Stimulated activated CD4-positive, alpha-beta T cell treated with anti-CD3 and anti-CD28 coated beads, TNF-alpha, amount 100 ng/mL, for 1 hour (primary cell): ENCODE data around the gene FBF1.

Source experiments
- DNase-seq, 3 donors: peaks; one replicate each; pipeline ENCODE4 v3.0.0-alpha.2; 2020; ENCODE audit warnings: low read depth in 3 of 3, low spot score in 1 of 3

The FBF1 gene

GRCh38 chr17:75917917-75918445 is 22.9 kb downstream of the FBF1 start:
- DNase-seq: no peak

- no peak for DNase-seq
Measured at GRCh38 chr17:75917141-75917916, 23.5 kb downstream of the FBF1 start.

- DNase-seq: no peak
Measured at GRCh38 chr17:75915268-75915667, 25.6 kb downstream of the FBF1 start.

GRCh38 chr17:75914643-75915267 is 26.1 kb downstream of the FBF1 start:
- no peak for DNase-seq

GRCh38 chr17:75913537-75914210 is 27.2 kb downstream of the FBF1 start:
- no peak for DNase-seq

GRCh38 chr17:75910699-75911098 is 30.1 kb downstream of the FBF1 start:
- no peak for DNase-seq

GRCh38 chr17:75909812-75910274 is 31.0 kb downstream of the FBF1 start:
- DNase-seq: no peak

GRCh38 chr17:75909051-75909811 is 31.6 kb downstream of the FBF1 start:
- DNase-seq: no peak

GRCh38 chr17:75908201-75908600 is 32.6 kb downstream of the FBF1 start:
- DNase-seq: no peak

- DNase-seq: no peak
Measured at GRCh38 chr17:75906143-75906884, 34.5 kb downstream of the FBF1 start.

GRCh38 chr17:75904749-75905521 is 35.9 kb downstream of the FBF1 start, which contains the start of gene MRPL38:
MRPL38 (minus strand) TSS chr17:75904884; CDS start chr17:75904875, 9 bp downstream.
- peak; percentile 88 to 92 (median 92) for DNase-seq

GRCh38 chr17:75902406-75902805 is 38.4 kb downstream of the FBF1 start:
- no peak for DNase-seq

- no peak for DNase-seq
Measured at GRCh38 chr17:75901727-75902126, 39.1 kb downstream of the FBF1 start.

GRCh38 chr17:75900691-75901533 is 39.9 kb downstream of the FBF1 start:
- no peak for DNase-seq

- no peak for DNase-seq
Measured at GRCh38 chr17:75899767-75900468, 40.9 kb downstream of the FBF1 start.

GRCh38 chr17:75899353-75899752 is 41.5 kb downstream of the FBF1 start:
- no peak for DNase-seq

GRCh38 chr17:75898791-75899190 is 42.1 kb downstream of the FBF1 start:
- no peak for DNase-seq

GRCh38 chr17:75898065-75898464 is 42.8 kb downstream of the FBF1 start:
- DNase-seq: no peak
